ENCODE data around the gene AVEN.

DNA sequence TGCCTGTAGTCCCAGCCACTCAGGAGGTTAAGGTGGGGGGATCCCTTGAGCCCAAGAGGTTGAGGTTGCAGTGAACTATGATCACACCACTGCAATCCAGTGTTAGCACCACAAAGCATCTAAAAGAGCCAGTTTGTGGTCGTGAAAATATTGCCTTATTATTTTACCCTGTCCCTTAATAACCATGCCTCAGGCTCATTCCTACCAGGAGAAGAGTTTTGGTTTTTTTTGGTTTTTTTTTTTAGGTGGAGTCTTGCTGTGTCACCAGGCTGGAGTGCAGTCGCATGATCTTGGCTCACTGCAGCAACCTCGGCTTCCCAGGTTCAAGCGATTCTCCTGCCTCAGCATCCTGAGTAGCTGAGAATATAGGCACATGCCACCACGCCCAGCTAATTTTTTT lies 17.9 kb upstream of the AVEN start:
- TF ChIP-seq, protein P1, sequence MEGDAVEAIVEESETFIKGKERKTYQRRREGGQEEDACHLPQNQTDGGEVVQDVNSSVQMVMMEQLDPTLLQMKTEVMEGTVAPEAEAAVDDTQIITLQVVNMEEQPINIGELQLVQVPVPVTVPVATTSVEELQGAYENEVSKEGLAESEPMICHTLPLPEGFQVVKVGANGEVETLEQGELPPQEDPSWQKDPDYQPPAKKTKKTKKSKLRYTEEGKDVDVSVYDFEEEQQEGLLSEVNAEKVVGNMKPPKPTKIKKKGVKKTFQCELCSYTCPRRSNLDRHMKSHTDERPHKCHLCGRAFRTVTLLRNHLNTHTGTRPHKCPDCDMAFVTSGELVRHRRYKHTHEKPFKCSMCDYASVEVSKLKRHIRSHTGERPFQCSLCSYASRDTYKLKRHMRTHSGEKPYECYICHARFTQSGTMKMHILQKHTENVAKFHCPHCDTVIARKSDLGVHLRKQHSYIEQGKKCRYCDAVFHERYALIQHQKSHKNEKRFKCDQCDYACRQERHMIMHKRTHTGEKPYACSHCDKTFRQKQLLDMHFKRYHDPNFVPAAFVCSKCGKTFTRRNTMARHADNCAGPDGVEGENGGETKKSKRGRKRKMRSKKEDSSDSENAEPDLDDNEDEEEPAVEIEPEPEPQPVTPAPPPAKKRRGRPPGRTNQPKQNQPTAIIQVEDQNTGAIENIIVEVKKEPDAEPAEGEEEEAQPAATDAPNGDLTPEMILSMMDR (conservative IDR thresholded peaks at IDR 0.05; ENCODE audit: low read length) = no peak
- no peak for TF ChIP-seq EZH2phosphoT487 (IDR thresholded peaks at IDR 0.05; ENCODE audit: borderline replicate concordance, low read depth, low read length)
